ENCODE measurements around the gene SMARCA2. TPM values are rescaled to one million over a fixed set of nuclear protein-coding genes. Genes with fewer than 3 reads are reported as not detected.

SMARCA2 gene
- total RNA-seq, 1 donor from 2014 or later = 88.7 TPM

DNA sequence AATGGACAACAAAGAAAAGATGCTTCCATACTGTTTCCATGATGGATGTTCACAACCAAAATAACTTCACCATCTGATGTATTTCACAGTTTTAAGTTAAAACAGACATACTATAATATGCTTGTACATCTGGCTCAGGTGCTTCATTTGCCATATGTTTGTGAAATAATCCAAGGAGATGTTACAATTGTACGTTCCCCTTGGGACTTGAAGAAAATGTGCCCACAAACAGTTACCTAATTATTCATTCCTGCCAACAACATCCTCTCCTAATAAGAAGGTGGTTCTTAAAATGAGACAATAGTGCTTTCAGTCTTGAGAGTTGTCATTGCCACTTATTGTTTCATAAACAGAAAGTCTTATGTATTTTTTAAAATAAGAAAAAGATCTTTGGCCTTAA lies 33.1 kb upstream of the SMARCA2 start:
- H3K9ac ChIP-seq (ENCODE audit: low read depth in 1 of 3, low read length in 3 of 3) = no peak overlapping the region
- no peaks in the 10 kb centered on the region for H3K9me3 ChIP-seq (ENCODE audit: control insufficient read depth in 3 of 3, low read length in 3 of 3)
- H3K27me3 ChIP-seq (ENCODE audit: control insufficient read depth in 3 of 3, insufficient read depth in 3 of 3, low read length in 3 of 3) = no peaks in the 10 kb centered on the region
- H3K27ac ChIP-seq (ENCODE audit: low read depth, low read length) = no peak overlapping the region
- H3K4me1 ChIP-seq (ENCODE audit: control insufficient read depth in 3 of 3, insufficient read depth in 3 of 3, low read length in 3 of 3) = peaks cover 0 to 11% (median 9%) of the 10 kb centered on the region in 3 donors
- H3K36me3 ChIP-seq (ENCODE audit: control insufficient read depth in 3 of 3, insufficient read depth in 3 of 3, low read length in 3 of 3) = no peaks in the 10 kb centered on the region
- no peak overlapping the region for H3K4me3 ChIP-seq (ENCODE audit: low read length in 3 of 3)

DNA sequence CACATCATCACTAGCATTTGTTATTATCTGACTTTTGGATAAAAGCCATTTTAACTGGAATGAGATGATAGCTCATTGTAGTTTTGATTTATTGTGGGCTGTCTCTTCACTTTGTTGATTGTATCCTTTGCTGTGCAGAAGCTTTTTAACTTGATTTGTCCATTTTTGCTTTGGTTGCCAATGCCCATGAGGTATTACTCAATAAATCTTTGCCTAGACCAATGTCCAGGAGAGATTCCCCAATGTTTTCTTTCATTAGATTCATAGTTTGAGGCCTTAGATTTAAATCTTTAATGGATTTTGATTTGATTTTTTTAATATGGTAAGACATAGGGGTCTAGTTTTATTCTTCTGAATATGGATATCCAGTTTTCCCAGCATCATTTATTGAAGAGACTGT lies 28.8 kb upstream of the SMARCA2 start:
- Histone ChIP-seq H3K36me3 (ENCODE audit: control insufficient read depth in 3 of 3, insufficient read depth in 3 of 3, low read length in 3 of 3) (no peaks in the 10 kb centered on the region), H3K27ac (ENCODE audit: low read depth, low read length) (no peak overlapping the region), H3K9me3 (ENCODE audit: control insufficient read depth in 3 of 3, low read length in 3 of 3) (no peaks in the 10 kb centered on the region), H3K4me3 (ENCODE audit: low read length in 3 of 3) (no peak overlapping the region), H3K9ac (ENCODE audit: low read depth in 1 of 3, low read length in 3 of 3) (no peak overlapping the region), H3K4me1 (ENCODE audit: control insufficient read depth in 3 of 3, insufficient read depth in 3 of 3, low read length in 3 of 3) (no peaks in the 10 kb centered on the region), H3K27me3 (ENCODE audit: control insufficient read depth in 3 of 3, insufficient read depth in 3 of 3, low read length in 3 of 3) (no peaks in the 10 kb centered on the region)

DNA sequence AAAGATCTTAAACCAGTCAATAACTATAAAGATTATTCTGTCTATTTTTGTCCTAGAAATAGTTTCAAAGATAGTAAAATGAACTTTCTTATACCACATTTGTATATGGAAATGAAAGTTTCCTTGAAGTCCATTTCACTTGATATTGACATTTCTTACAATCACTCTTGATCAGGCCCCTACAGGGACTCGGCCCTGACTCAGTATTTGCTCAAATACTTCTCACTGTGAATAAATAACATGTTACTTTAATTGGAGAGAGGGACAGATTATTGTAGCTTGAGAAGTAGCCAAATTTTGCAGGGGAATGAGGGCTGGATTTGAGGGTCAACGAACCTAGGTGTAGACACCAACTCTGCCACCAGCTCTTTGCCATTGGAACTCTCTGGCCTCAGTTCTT lies 25.6 kb upstream of the SMARCA2 start:
- H3K27me3 ChIP-seq (ENCODE audit: control insufficient read depth in 3 of 3, insufficient read depth in 3 of 3, low read length in 3 of 3) = no peaks in the 10 kb centered on the region
- H3K9ac ChIP-seq (ENCODE audit: low read depth in 1 of 3, low read length in 3 of 3) = no peak overlapping the region
- H3K4me3 ChIP-seq (ENCODE audit: low read length in 3 of 3) = no peak overlapping the region
- no peaks in the 10 kb centered on the region for H3K9me3 ChIP-seq (ENCODE audit: control insufficient read depth in 3 of 3, low read length in 3 of 3)
- H3K36me3 ChIP-seq (ENCODE audit: control insufficient read depth in 3 of 3, insufficient read depth in 3 of 3, low read length in 3 of 3) = no peaks in the 10 kb centered on the region
- no peak overlapping the region for H3K27ac ChIP-seq (ENCODE audit: low read depth, low read length)
- no peaks in the 10 kb centered on the region for H3K4me1 ChIP-seq (ENCODE audit: control insufficient read depth in 3 of 3, insufficient read depth in 3 of 3, low read length in 3 of 3)

DNA sequence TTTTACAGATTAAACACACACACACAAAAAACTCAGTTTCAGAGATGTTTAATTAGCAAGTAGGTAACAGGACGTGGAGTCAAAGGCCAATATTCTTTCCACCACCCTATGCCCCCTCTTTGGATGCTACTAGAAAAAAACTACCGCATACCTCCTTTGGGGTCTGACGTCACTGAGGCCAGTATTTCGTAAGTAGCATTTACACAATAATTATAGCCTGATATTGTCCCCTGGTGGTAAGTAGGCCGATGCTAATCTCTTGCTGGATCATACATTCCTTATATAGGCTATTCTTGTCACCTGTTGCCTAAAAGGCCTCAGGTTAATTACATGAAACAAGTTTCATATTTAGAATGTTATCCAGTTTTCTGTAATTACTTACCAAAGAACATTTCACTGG lies 21.0 kb upstream of the SMARCA2 start:
- H3K27me3 ChIP-seq (ENCODE audit: control insufficient read depth in 3 of 3, insufficient read depth in 3 of 3, low read length in 3 of 3) = no peaks in the 10 kb centered on the region
- no peak overlapping the region for H3K9ac ChIP-seq (ENCODE audit: low read depth in 1 of 3, low read length in 3 of 3)
- no peak overlapping the region for H3K27ac ChIP-seq (ENCODE audit: low read depth, low read length)
- no peaks in the 10 kb centered on the region for H3K9me3 ChIP-seq (ENCODE audit: control insufficient read depth in 3 of 3, low read length in 3 of 3)
- no peaks in the 10 kb centered on the region for H3K4me1 ChIP-seq (ENCODE audit: control insufficient read depth in 3 of 3, insufficient read depth in 3 of 3, low read length in 3 of 3)
- H3K4me3 ChIP-seq (ENCODE audit: low read length in 3 of 3) = no peak overlapping the region
- no peaks in the 10 kb centered on the region for H3K36me3 ChIP-seq (ENCODE audit: control insufficient read depth in 3 of 3, insufficient read depth in 3 of 3, low read length in 3 of 3)

DNA sequence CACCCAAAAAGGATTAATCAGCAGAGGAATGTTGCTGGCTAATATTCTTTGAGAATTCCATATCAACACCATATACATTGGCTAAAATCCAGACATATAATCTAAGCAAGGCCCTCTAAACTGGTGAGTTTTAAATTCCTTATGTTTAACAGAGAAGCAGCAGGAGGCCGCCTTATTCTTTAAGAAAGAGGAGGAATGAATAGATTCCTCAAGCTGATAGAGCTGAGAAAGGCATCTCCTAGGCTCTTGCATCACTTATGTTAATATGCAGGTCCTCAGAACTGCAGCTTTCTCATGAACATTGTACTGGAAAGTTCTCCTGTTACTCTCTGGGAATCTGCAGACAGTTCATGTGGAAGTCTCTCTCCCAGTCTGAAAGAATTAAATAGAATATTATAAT lies 20.1 kb upstream of the SMARCA2 start:
- Histone ChIP-seq H3K27ac (ENCODE audit: low read depth, low read length) (no peak overlapping the region), H3K36me3 (ENCODE audit: control insufficient read depth in 3 of 3, insufficient read depth in 3 of 3, low read length in 3 of 3) (no peaks in the 10 kb centered on the region), H3K9ac (ENCODE audit: low read depth in 1 of 3, low read length in 3 of 3) (no peak overlapping the region), H3K4me3 (ENCODE audit: low read length in 3 of 3) (no peak overlapping the region), H3K4me1 (ENCODE audit: control insufficient read depth in 3 of 3, insufficient read depth in 3 of 3, low read length in 3 of 3) (no peaks in the 10 kb centered on the region), H3K9me3 (ENCODE audit: control insufficient read depth in 3 of 3, low read length in 3 of 3) (no peaks in the 10 kb centered on the region), H3K27me3 (ENCODE audit: control insufficient read depth in 3 of 3, insufficient read depth in 3 of 3, low read length in 3 of 3) (no peaks in the 10 kb centered on the region)

DNA sequence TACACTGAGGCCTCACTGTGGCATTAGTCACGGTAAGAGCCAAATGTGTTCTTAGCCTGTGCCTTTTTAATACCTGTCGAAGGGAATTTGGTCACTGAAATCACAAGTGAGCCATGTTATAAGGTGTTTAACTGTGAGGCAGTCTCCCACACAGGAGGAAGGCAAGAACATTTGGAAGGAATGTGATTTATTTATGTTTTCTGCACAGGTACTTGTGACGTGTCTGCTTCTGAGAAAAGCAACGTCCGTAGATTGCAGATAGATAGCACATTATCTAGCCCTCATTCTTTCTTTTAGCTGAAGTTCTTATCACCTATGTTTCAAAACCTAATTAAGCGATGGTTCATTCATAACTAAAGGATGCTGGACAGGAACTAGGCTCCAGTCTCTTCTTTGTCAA lies 19.0 kb upstream of the SMARCA2 start:
- no peaks in the 10 kb centered on the region for H3K27me3 ChIP-seq (ENCODE audit: control insufficient read depth in 3 of 3, insufficient read depth in 3 of 3, low read length in 3 of 3)
- no peaks in the 10 kb centered on the region for H3K9me3 ChIP-seq (ENCODE audit: control insufficient read depth in 3 of 3, low read length in 3 of 3)
- H3K36me3 ChIP-seq (ENCODE audit: control insufficient read depth in 3 of 3, insufficient read depth in 3 of 3, low read length in 3 of 3) = no peaks in the 10 kb centered on the region
- no peak overlapping the region for H3K4me3 ChIP-seq (ENCODE audit: low read length in 3 of 3)
- no peaks in the 10 kb centered on the region for H3K4me1 ChIP-seq (ENCODE audit: control insufficient read depth in 3 of 3, insufficient read depth in 3 of 3, low read length in 3 of 3)
- no peak overlapping the region for H3K9ac ChIP-seq (ENCODE audit: low read depth in 1 of 3, low read length in 3 of 3)
- no peak overlapping the region for H3K27ac ChIP-seq (ENCODE audit: low read depth, low read length)

DNA sequence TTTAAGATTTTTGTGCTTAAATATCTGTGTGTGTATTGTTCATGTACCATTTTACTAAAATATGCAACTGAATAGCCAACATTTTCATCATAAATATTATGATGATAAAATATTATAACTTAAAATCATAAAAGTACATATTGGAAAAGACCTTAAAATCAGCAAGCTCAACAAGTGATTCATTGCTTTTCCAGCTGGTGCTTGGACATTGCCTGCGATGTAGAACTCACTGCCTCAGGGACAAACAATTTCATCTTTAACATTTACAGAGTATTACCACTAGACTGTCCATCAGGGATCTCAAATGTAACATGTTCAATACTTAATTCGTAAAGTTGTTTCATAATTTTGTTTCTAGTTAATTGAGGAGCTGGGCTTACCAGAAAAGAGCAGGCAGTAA lies 17.5 kb upstream of the SMARCA2 start:
- Histone ChIP-seq H3K9me3 (ENCODE audit: control insufficient read depth in 3 of 3, low read length in 3 of 3) (no peaks in the 10 kb centered on the region), H3K4me1 (ENCODE audit: control insufficient read depth in 3 of 3, insufficient read depth in 3 of 3, low read length in 3 of 3) (no peaks in the 10 kb centered on the region), H3K27ac (ENCODE audit: low read depth, low read length) (no peak overlapping the region), H3K27me3 (ENCODE audit: control insufficient read depth in 3 of 3, insufficient read depth in 3 of 3, low read length in 3 of 3) (no peaks in the 10 kb centered on the region), H3K36me3 (ENCODE audit: control insufficient read depth in 3 of 3, insufficient read depth in 3 of 3, low read length in 3 of 3) (no peaks in the 10 kb centered on the region), H3K4me3 (ENCODE audit: low read length in 3 of 3) (no peak overlapping the region), H3K9ac (ENCODE audit: low read depth in 1 of 3, low read length in 3 of 3) (no peak overlapping the region)

DNA sequence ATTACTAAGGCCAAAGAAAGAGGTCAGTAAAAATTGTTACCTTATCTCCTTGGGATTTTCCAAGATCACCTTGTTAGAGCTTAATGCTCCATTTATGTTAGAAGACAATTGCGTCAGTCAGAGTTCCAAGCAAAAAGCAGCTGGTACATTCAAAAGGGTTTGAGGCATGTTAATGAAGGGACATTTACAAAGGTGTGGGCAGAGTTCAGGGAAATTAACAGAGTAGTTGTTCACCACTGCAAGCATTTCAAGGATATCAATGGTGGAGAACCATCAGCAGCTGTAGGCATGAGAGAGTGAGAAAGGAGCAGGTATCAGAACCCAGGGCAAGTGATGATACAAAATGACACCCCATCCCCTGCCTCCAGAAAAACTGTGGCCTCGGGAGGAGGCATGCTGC lies 17.0 kb upstream of the SMARCA2 start:
- Histone ChIP-seq H3K36me3 (ENCODE audit: control insufficient read depth in 3 of 3, insufficient read depth in 3 of 3, low read length in 3 of 3) (no peaks in the 10 kb centered on the region), H3K4me3 (ENCODE audit: low read length in 3 of 3) (no peak overlapping the region), H3K27me3 (ENCODE audit: control insufficient read depth in 3 of 3, insufficient read depth in 3 of 3, low read length in 3 of 3) (no peaks in the 10 kb centered on the region), H3K9me3 (ENCODE audit: control insufficient read depth in 3 of 3, low read length in 3 of 3) (no peaks in the 10 kb centered on the region), H3K4me1 (ENCODE audit: control insufficient read depth in 3 of 3, insufficient read depth in 3 of 3, low read length in 3 of 3) (no peaks in the 10 kb centered on the region), H3K9ac (ENCODE audit: low read depth in 1 of 3, low read length in 3 of 3) (no peak overlapping the region), H3K27ac (ENCODE audit: low read depth, low read length) (no peak overlapping the region)

DNA sequence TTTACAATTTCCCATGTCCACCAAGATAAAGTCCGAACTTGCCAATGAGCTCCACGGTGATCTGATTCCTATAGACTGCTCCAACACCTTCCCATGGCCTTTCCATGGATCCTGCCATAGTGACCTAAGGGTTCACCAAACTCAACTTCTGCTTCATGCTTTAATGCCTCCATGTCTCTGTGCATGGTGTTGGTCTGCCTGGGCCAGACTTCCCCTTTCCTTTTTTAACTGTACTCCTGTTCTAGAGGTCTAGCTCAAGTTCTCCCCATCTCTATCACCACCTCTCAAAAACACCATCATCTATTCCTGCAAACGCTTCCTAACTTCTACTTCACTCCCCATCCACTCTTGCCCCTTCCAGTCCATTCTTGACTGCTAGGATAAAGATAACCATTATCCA lies 14.8 kb upstream of the SMARCA2 start:
- Histone ChIP-seq H3K9ac (ENCODE audit: low read depth in 1 of 3, low read length in 3 of 3) (no peak overlapping the region), H3K4me3 (ENCODE audit: low read length in 3 of 3) (no peak overlapping the region), H3K27ac (ENCODE audit: low read depth, low read length) (no peak overlapping the region), H3K9me3 (ENCODE audit: control insufficient read depth in 3 of 3, low read length in 3 of 3) (no peaks in the 10 kb centered on the region), H3K4me1 (ENCODE audit: control insufficient read depth in 3 of 3, insufficient read depth in 3 of 3, low read length in 3 of 3) (no peaks in the 10 kb centered on the region), H3K36me3 (ENCODE audit: control insufficient read depth in 3 of 3, insufficient read depth in 3 of 3, low read length in 3 of 3) (no peaks in the 10 kb centered on the region), H3K27me3 (ENCODE audit: control insufficient read depth in 3 of 3, insufficient read depth in 3 of 3, low read length in 3 of 3) (no peaks in the 10 kb centered on the region)

DNA sequence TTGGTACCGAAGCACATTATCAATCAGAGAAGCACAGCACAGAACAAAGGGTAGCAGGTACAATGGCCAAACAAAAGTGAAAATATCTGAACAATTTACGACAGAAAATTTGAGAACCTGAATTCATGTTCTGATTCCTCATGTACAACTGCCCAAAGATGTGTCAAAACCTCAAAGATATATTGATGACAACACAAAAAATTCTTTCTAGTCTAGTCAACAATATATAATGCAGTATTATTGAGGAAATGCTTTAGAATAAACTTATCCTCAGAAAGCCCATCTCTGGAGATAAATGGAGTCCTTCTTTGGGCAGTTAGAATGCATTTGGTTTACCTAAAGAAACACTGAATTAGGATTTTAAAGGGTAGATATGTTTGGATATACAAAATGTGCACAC lies 6.8 kb upstream of the SMARCA2 start:
- Histone ChIP-seq H3K4me3 (ENCODE audit: low read length in 3 of 3) (no peak overlapping the region), H3K9me3 (ENCODE audit: control insufficient read depth in 3 of 3, low read length in 3 of 3) (no peaks in the 10 kb centered on the region), H3K36me3 (ENCODE audit: control insufficient read depth in 3 of 3, insufficient read depth in 3 of 3, low read length in 3 of 3) (no peaks in the 10 kb centered on the region), H3K9ac (ENCODE audit: low read depth in 1 of 3, low read length in 3 of 3) (no peak overlapping the region), H3K27ac (ENCODE audit: low read depth, low read length) (no peak overlapping the region), H3K27me3 (ENCODE audit: control insufficient read depth in 3 of 3, insufficient read depth in 3 of 3, low read length in 3 of 3) (no peaks in the 10 kb centered on the region), H3K4me1 (ENCODE audit: control insufficient read depth in 3 of 3, insufficient read depth in 3 of 3, low read length in 3 of 3) (peaks cover 0 to 1% (median under 1%) of the 10 kb centered on the region in 3 donors)

DNA sequence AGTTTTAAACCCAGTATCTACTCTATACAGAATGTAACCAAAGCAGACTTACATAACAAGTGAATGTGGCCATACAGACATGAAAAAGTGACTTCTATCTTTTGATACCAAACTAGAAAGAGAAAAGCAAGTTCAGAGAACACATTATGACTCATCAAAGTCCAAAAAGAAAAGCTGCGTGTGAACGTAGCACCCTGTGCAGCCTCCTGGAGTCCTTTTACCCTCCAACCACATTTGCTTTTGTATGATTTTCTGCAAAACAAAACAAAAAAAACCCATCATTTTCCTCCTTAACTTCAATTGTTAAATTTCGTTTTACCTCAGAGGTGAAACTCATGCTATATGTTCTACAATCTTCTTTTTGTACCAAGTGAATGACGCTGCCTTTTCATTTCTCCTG lies 2.8 kb upstream of the SMARCA2 start:
- Histone ChIP-seq H3K27me3 (ENCODE audit: control insufficient read depth in 3 of 3, insufficient read depth in 3 of 3, low read length in 3 of 3) (no peaks in the 10 kb centered on the region), H3K4me3 (ENCODE audit: low read length in 3 of 3) (no peak overlapping the region), H3K9ac (ENCODE audit: low read depth in 1 of 3, low read length in 3 of 3) (no peak overlapping the region), H3K27ac (ENCODE audit: low read depth, low read length) (no peak overlapping the region), H3K36me3 (ENCODE audit: control insufficient read depth in 3 of 3, insufficient read depth in 3 of 3, low read length in 3 of 3) (no peaks in the 10 kb centered on the region), H3K4me1 (ENCODE audit: control insufficient read depth in 3 of 3, insufficient read depth in 3 of 3, low read length in 3 of 3) (peaks cover 5 to 9% (median 6%) of the 10 kb centered on the region in 3 donors), H3K9me3 (ENCODE audit: control insufficient read depth in 3 of 3, low read length in 3 of 3) (no peaks in the 10 kb centered on the region)
